GM23338 (cell line): Measurements from ENCODE around the gene SLIT1. TPM values are rescaled to one million over a fixed set of nuclear protein-coding genes. Genes with fewer than 3 reads are reported as not detected.

Experiments
- ATAC-seq: fragments of 200-7000 bp; cut with Tn5 transposase; 3 replicates; pipeline ENCODE4 v1.9.1; 2020
- DNase-seq: peaks from one replicate; pipeline ENCODE4 v3.0.0-alpha.2; 2015; ENCODE audit warnings: low spot score
- H2AFZ ChIP-seq: fragments of 200-600 bp; sonication (generic); 2 replicates; pipeline ENCODE4 v1.8.0; 2016; ENCODE audit warnings: antibody characterized with exemption, mild to moderate bottlenecking, moderate library complexity
- H3F3A ChIP-seq: fragments of 200-600 bp; sonication (generic); replicated peaks from 2 replicates; pipeline ENCODE4 v1.8.0; 2017; ENCODE audit warnings: antibody characterized with exemption, mixed run types, low read depth
- H3K27ac ChIP-seq: fragments of 200-600 bp; sonication (generic); 2 replicates; pipeline ENCODE4 v1.6.1; 2016; ENCODE audit warnings: low read depth
- H3K27me3 ChIP-seq: fragments of 200-600 bp; sonication (generic); 2 replicates; pipeline ENCODE4 v1.8.0; 2016; ENCODE audit warnings: mild to moderate bottlenecking, mixed run types, moderate library complexity; ENCODE audit not compliant: insufficient read depth
- H3K36me3 ChIP-seq: fragments of 200-600 bp; sonication (generic); 2 replicates; pipeline ENCODE4 v1.8.0; 2016; ENCODE audit warnings: mild to moderate bottlenecking; ENCODE audit not compliant: insufficient read depth
- H3K4me1 ChIP-seq: fragments of 200-600 bp; sonication (generic); 2 replicates; pipeline ENCODE4 v1.8.0; 2016; ENCODE audit warnings: mild to moderate bottlenecking, moderate library complexity; ENCODE audit not compliant: insufficient read depth
- H3K4me2 ChIP-seq: fragments of 200-600 bp; sonication (generic); 2 replicates; pipeline ENCODE4 v1.7.1; 2017; ENCODE audit warnings: mixed run types
- H3K4me3 ChIP-seq: fragments of 200-600 bp; sonication (generic); 2 replicates; pipeline ENCODE4 v1.6.1; 2016; ENCODE audit warnings: mixed run types
- H3K79me2 ChIP-seq: fragments of 200-600 bp; sonication (generic); replicated peaks from 2 replicates; pipeline ENCODE4 v1.8.0; 2017; ENCODE audit warnings: mild to moderate bottlenecking; ENCODE audit not compliant: insufficient read depth
- H3K9me2 ChIP-seq: fragments of 200-600 bp; sonication (generic); 2 replicates; pipeline ENCODE4 v1.8.0; 2017; ENCODE audit not compliant: insufficient read depth
- H4K20me1 ChIP-seq: fragments of 200-600 bp; sonication (generic); replicated peaks from 2 replicates; pipeline ENCODE4 v1.8.0; 2017; ENCODE audit warnings: mild to moderate bottlenecking; ENCODE audit not compliant: insufficient read depth
- H3K27ac Mint-ChIP-seq: 2 replicates; pipeline ENCODE4 v1.8.0; 2020; ENCODE audit warnings: inconsistent platforms, mild to moderate bottlenecking, moderate library complexity, mixed read lengths
- H3K27me3 Mint-ChIP-seq: 3 replicates; pipeline ENCODE4 v1.8.0; 2022; ENCODE audit warnings: low read depth, mild to moderate bottlenecking, moderate library complexity, mixed read lengths, inconsistent platforms; ENCODE audit not compliant: insufficient read depth, poor library complexity
- H3K36me3 Mint-ChIP-seq: 3 replicates; pipeline ENCODE4 v1.8.0; 2021; ENCODE audit warnings: low read depth, mild to moderate bottlenecking, inconsistent platforms, moderate library complexity, mixed read lengths
- H3K4me1 Mint-ChIP-seq: 3 replicates; pipeline ENCODE4 v1.8.0; 2020; ENCODE audit warnings: mild to moderate bottlenecking, inconsistent platforms, mixed read lengths
- H3K4me3 Mint-ChIP-seq: 3 replicates; pipeline ENCODE4 v1.8.0; 2021; ENCODE audit warnings: moderate library complexity, mild to moderate bottlenecking, inconsistent platforms, mixed read lengths
- H3K9me3 Mint-ChIP-seq: 3 replicates; pipeline ENCODE4 v1.8.0; 2020; ENCODE audit warnings: moderate library complexity, mild to moderate bottlenecking, inconsistent platforms, mixed read lengths
- CREB1 ChIP-seq: fragments of 250-450 bp; sonication (Bioruptor Pico); IDR thresholded peaks from 2 replicates; pipeline ENCODE4 v1.5.0; 2020; ENCODE audit warnings: low read depth, mild to moderate bottlenecking, moderate library complexity
- EZH2 ChIP-seq: fragments of 200-600 bp; sonication (generic); IDR thresholded peaks from one replicate; pipeline ENCODE4 v1.8.0; 2017; ENCODE audit warnings: antibody characterized with exemption, mild to moderate bottlenecking, low read depth; ENCODE audit not compliant: unreplicated experiment
- EZH2phosphoT487 ChIP-seq: fragments of 200-600 bp; sonication (generic); IDR thresholded peaks from one replicate; pipeline ENCODE4 v1.8.1; 2018; ENCODE audit warnings: antibody characterized with exemption; ENCODE audit not compliant: unreplicated experiment
- JUNB ChIP-seq: IDR thresholded peaks from one replicate; pipeline ENCODE4 v1.6.1; 2016; ENCODE audit warnings: antibody characterized with exemption; ENCODE audit not compliant: unreplicated experiment
- NANOG ChIP-seq: IDR thresholded peaks from 2 replicates; pipeline ENCODE4 v1.6.1; 2016; ENCODE audit warnings: antibody characterized with exemption, borderline replicate concordance
- POLR2AphosphoS5 ChIP-seq: IDR thresholded peaks from 2 replicates; pipeline ENCODE4 v1.6.1; 2016; ENCODE audit warnings: antibody characterized with exemption, low read depth
- STAT1 ChIP-seq: IDR thresholded peaks from one replicate; pipeline ENCODE4 v1.6.1; 2016; ENCODE audit warnings: antibody characterized with exemption; ENCODE audit not compliant: unreplicated experiment
- ZNF114 ChIP-seq: fragments of 250-450 bp; sonication (Bioruptor Pico); IDR thresholded peaks from 2 replicates; pipeline ENCODE4 v1.5.0; 2020; ENCODE audit warnings: mild to moderate bottlenecking, moderate library complexity
- ZNF331 ChIP-seq: fragments of 250-450 bp; sonication (Bioruptor Pico); IDR thresholded peaks from 2 replicates; pipeline ENCODE4 v1.5.0; 2020; ENCODE audit warnings: low read depth, mild to moderate bottlenecking, moderate library complexity
- polyA plus RNA-seq: library from polyadenylated mRNA; unstranded; fragments of >200 nt; fragmentation: Nextera tagmentation; extraction: Ambion mirVana; gene quantifications from 2 replicates; pipeline ENCODE4 v1.2.1, GENCODE V29; 2016
- total RNA-seq: library from RNA; depleted of rRNA; stranded (reverse); fragments of >200 nt; shearing (Covaris generic); gene quantifications from 2 replicates; pipeline ENCODE4 v1.2.3, GENCODE V29; 2014
- TF ChIP-seq, protein P1 (sequence below): IDR thresholded peaks from one replicate; pipeline ENCODE4 v1.6.1; 2018; ENCODE audit warnings: antibody characterized with exemption; ENCODE audit not compliant: unreplicated experiment
- TF ChIP-seq, protein P2 (sequence below), 2 experiments: fragments of 200-600 bp in 1 of 2; sonication (generic) in 1 of 2; conservative IDR thresholded peaks; 2 replicates each; pipeline versions ENCODE4 v1.5.1 to v1.6.1; 2016 to 2017; ENCODE audit warnings: antibody characterized with exemption in 2 of 2, low read depth in 2 of 2, mild to moderate bottlenecking in 2 of 2, moderate library complexity in 1 of 2
- TF ChIP-seq, protein P3 (sequence below): fragments of 250-450 bp; sonication (Bioruptor Pico); IDR thresholded peaks from 2 replicates; pipeline ENCODE4 v1.5.0; 2020; ENCODE audit warnings: mild to moderate bottlenecking, moderate library complexity
- TF ChIP-seq, protein P4 (sequence below): IDR thresholded peaks from 2 replicates; pipeline ENCODE4 v1.6.1; 2016; ENCODE audit warnings: antibody characterized with exemption

SLIT1 gene
- total and polyA plus RNA-seq, 2 experiments from 2014 or later = 0.76 to 1.7 TPM

DNA sequence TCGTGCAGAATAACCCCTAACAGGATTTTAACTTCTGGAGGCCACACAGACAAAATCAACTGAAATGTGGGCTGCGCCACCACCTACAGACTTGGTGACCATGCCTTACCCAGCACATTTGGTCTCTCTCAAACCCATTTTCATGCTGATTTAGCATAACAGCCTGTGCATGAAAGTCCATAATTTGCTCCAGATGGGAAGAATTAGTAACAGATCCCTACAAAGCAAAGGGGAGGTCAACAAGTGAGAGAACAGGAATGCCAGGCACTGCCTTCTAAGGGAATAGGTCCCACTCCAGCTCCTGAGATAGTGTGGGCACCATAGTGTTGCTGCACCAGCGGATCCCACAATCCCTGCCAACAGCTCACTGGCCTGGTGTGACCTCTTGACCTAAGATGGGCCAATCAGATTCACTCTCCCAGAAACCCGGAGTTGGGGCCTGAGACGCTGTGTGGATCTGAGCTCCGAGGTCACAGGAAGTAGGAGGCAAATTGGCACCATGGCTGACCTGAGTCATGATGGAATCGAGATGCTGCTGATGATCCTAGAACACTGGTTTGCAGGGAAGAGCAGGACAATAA lies 32.4 kb downstream of the SLIT1 start:
- no peak overlapping the region for H3K27ac ChIP-seq
- no peaks in the 10 kb centered on the region for H3K4me1 ChIP-seq
- no peak overlapping the region for H3K27ac Mint-ChIP-seq
- H3K4me3 Mint-ChIP-seq = no peak overlapping the region
- peaks cover 15% of the 10 kb centered on the region for H3K4me1 Mint-ChIP-seq
- no peaks in the 10 kb centered on the region for H3K27me3 ChIP-seq
- no peak overlapping the region for H3K4me2 ChIP-seq
- no peak overlapping the region for H3K4me3 ChIP-seq
- no peak for TF ChIP-seq JUNB
- TF ChIP-seq ZNF114 (CRISPR knock-in tag) = no peak
- TF ChIP-seq EZH2phosphoT487 = no peak
- TF ChIP-seq, protein P1, sequence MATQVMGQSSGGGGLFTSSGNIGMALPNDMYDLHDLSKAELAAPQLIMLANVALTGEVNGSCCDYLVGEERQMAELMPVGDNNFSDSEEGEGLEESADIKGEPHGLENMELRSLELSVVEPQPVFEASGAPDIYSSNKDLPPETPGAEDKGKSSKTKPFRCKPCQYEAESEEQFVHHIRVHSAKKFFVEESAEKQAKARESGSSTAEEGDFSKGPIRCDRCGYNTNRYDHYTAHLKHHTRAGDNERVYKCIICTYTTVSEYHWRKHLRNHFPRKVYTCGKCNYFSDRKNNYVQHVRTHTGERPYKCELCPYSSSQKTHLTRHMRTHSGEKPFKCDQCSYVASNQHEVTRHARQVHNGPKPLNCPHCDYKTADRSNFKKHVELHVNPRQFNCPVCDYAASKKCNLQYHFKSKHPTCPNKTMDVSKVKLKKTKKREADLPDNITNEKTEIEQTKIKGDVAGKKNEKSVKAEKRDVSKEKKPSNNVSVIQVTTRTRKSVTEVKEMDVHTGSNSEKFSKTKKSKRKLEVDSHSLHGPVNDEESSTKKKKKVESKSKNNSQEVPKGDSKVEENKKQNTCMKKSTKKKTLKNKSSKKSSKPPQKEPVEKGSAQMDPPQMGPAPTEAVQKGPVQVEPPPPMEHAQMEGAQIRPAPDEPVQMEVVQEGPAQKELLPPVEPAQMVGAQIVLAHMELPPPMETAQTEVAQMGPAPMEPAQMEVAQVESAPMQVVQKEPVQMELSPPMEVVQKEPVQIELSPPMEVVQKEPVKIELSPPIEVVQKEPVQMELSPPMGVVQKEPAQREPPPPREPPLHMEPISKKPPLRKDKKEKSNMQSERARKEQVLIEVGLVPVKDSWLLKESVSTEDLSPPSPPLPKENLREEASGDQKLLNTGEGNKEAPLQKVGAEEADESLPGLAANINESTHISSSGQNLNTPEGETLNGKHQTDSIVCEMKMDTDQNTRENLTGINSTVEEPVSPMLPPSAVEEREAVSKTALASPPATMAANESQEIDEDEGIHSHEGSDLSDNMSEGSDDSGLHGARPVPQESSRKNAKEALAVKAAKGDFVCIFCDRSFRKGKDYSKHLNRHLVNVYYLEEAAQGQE = no peak
- TF ChIP-seq STAT1 = no peak
- TF ChIP-seq, protein P2, sequence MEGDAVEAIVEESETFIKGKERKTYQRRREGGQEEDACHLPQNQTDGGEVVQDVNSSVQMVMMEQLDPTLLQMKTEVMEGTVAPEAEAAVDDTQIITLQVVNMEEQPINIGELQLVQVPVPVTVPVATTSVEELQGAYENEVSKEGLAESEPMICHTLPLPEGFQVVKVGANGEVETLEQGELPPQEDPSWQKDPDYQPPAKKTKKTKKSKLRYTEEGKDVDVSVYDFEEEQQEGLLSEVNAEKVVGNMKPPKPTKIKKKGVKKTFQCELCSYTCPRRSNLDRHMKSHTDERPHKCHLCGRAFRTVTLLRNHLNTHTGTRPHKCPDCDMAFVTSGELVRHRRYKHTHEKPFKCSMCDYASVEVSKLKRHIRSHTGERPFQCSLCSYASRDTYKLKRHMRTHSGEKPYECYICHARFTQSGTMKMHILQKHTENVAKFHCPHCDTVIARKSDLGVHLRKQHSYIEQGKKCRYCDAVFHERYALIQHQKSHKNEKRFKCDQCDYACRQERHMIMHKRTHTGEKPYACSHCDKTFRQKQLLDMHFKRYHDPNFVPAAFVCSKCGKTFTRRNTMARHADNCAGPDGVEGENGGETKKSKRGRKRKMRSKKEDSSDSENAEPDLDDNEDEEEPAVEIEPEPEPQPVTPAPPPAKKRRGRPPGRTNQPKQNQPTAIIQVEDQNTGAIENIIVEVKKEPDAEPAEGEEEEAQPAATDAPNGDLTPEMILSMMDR (conservative IDR thresholded peaks at IDR 0.05; ENCODE audit: low read depth in 2 of 2) = no peak
- TF ChIP-seq CREB1 (CRISPR knock-in tag) = no peak
- TF ChIP-seq, protein P3, sequence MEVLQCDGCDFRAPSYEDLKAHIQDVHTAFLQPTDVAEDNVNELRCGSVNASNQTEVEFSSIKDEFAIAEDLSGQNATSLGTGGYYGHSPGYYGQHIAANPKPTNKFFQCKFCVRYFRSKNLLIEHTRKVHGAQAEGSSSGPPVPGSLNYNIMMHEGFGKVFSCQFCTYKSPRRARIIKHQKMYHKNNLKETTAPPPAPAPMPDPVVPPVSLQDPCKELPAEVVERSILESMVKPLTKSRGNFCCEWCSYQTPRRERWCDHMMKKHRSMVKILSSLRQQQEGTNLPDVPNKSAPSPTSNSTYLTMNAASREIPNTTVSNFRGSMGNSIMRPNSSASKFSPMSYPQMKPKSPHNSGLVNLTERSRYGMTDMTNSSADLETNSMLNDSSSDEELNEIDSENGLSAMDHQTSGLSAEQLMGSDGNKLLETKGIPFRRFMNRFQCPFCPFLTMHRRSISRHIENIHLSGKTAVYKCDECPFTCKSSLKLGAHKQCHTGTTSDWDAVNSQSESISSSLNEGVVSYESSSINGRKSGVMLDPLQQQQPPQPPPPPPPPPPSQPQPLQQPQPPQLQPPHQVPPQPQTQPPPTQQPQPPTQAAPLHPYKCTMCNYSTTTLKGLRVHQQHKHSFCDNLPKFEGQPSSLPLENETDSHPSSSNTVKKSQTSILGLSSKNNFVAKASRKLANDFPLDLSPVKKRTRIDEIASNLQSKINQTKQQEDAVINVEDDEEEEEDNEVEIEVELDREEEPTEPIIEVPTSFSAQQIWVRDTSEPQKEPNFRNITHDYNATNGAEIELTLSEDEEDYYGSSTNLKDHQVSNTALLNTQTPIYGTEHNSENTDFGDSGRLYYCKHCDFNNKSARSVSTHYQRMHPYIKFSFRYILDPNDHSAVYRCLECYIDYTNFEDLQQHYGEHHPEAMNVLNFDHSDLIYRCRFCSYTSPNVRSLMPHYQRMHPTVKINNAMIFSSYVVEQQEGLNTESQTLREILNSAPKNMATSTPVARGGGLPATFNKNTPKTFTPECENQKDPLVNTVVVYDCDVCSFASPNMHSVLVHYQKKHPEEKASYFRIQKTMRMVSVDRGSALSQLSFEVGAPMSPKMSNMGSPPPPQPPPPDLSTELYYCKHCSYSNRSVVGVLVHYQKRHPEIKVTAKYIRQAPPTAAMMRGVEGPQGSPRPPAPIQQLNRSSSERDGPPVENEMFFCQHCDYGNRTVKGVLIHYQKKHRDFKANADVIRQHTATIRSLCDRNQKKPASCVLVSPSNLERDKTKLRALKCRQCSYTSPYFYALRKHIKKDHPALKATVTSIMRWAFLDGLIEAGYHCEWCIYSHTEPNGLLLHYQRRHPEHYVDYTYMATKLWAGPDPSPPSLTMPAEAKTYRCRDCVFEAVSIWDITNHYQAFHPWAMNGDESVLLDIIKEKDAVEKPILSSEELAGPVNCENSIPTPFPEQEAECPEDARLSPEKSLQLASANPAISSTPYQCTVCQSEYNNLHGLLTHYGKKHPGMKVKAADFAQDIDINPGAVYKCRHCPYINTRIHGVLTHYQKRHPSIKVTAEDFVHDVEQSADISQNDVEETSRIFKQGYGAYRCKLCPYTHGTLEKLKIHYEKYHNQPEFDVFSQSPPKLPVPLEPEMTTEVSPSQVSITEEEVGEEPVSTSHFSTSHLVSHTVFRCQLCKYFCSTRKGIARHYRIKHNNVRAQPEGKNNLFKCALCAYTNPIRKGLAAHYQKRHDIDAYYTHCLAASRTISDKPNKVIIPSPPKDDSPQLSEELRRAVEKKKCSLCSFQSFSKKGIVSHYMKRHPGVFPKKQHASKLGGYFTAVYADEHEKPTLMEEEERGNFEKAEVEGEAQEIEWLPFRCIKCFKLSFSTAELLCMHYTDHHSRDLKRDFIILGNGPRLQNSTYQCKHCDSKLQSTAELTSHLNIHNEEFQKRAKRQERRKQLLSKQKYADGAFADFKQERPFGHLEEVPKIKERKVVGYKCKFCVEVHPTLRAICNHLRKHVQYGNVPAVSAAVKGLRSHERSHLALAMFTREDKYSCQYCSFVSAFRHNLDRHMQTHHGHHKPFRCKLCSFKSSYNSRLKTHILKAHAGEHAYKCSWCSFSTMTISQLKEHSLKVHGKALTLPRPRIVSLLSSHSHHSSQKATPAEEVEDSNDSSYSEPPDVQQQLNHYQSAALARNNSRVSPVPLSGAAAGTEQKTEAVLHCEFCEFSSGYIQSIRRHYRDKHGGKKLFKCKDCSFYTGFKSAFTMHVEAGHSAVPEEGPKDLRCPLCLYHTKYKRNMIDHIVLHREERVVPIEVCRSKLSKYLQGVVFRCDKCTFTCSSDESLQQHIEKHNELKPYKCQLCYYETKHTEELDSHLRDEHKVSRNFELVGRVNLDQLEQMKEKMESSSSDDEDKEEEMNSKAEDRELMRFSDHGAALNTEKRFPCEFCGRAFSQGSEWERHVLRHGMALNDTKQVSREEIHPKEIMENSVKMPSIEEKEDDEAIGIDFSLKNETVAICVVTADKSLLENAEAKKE = no peak
- TF ChIP-seq POLR2AphosphoS5 = no peak
- TF ChIP-seq EZH2 = no peak
- TF ChIP-seq, protein P4, sequence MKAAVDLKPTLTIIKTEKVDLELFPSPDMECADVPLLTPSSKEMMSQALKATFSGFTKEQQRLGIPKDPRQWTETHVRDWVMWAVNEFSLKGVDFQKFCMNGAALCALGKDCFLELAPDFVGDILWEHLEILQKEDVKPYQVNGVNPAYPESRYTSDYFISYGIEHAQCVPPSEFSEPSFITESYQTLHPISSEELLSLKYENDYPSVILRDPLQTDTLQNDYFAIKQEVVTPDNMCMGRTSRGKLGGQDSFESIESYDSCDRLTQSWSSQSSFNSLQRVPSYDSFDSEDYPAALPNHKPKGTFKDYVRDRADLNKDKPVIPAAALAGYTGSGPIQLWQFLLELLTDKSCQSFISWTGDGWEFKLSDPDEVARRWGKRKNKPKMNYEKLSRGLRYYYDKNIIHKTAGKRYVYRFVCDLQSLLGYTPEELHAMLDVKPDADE = no peak
- TF ChIP-seq NANOG = no peak
- TF ChIP-seq ZNF331 (CRISPR knock-in tag) = no peak
- no peaks in the 10 kb centered on the region for H3F3A ChIP-seq
- ATAC-seq (no peak), DNase-seq (no peak)
- no peaks in the 10 kb centered on the region for H3K9me2 ChIP-seq
- H3K9me3 Mint-ChIP-seq = no peaks in the 10 kb centered on the region
- H3K27me3 Mint-ChIP-seq = peaks cover 5% of the 10 kb centered on the region
- no peaks in the 10 kb centered on the region for H3K36me3 ChIP-seq
- H2AFZ ChIP-seq = no peak overlapping the region
- H3K79me2 ChIP-seq = no peaks in the 10 kb centered on the region
- no peaks in the 10 kb centered on the region for H4K20me1 ChIP-seq
- no peaks in the 10 kb centered on the region for H3K36me3 Mint-ChIP-seq
